Esophagus squamous epithelium (tissue), 5 donors: Measurements from ENCODE around the gene DVL1. TPM values are rescaled to one million over a fixed set of nuclear protein-coding genes. Genes with fewer than 3 reads are reported as not detected.

Experiments used
- DNase-seq: peaks from one replicate; lab custom pipeline; 2025; lab: John Stamatoyannopoulos, UW
- H3K27ac ChIP-seq, 4 donors: fragments of 200-600 bp; sonication (generic); one replicate each; pipeline ENCODE4 v1.5.1; 2016 to 2019; ENCODE audit warnings: mild to moderate bottlenecking in 1 of 4
- H3K27me3 ChIP-seq, 4 donors: fragments of 200-600 bp; sonication (generic); 1 replicate in 3 of 4; 2 replicates in 1 of 4; pipeline versions ENCODE4 v1.5.1 to v1.6.0; 2017 to 2021; ENCODE audit warnings: antibody characterized with exemption in 1 of 4
- H3K36me3 ChIP-seq, 3 donors: fragments of 200-600 bp; sonication (generic); one replicate each; pipeline ENCODE4 v1.5.1; 2016 to 2019
- H3K4me1 ChIP-seq, 3 donors: fragments of 200-600 bp; sonication (generic); one replicate each; pipeline ENCODE4 v1.5.1; 2017 to 2019
- H3K4me3 ChIP-seq, 4 donors: fragments of 200-600 bp; sonication (generic); 1 replicate in 3 of 4; 2 replicates in 1 of 4; pipeline ENCODE4 v1.5.1; 2016 to 2019; ENCODE audit warnings: mild to moderate bottlenecking in 2 of 4, moderate library complexity in 1 of 4
- H3K9me3 ChIP-seq, 3 donors: fragments of 200-600 bp; sonication (generic); one replicate each; pipeline ENCODE4 v1.5.1; 2016 to 2019
- CTCF ChIP-seq, 6 experiments: fragments of 450-650 bp in 4 of 6; fragments of 200-600 bp in 2 of 6; sonication (generic) in 2 of 6; IDR thresholded peaks; one replicate each; pipeline ENCODE4 v1.5.1; 2016 to 2019; ENCODE audit warnings: antibody characterized with exemption in 6 of 6, mild to moderate bottlenecking in 4 of 6, moderate library complexity in 4 of 6
- POLR2A ChIP-seq, 4 donors: fragments of 450-650 bp; IDR thresholded peaks; one replicate each; pipeline ENCODE4 v1.6.1; 2017; ENCODE audit warnings: antibody characterized with exemption in 4 of 4, mild to moderate bottlenecking in 4 of 4, moderate library complexity in 3 of 4
- WGBS, 2 donors: methylation state at CpG; one replicate each; pipeline ENCODE4 v1.1.5; 2018; 5-methylcytosine and 5-hydroxymethylcytosine counted together
- intact Hi-C: fragments of 100-400 bp; cut with DNase I; formaldehyde crosslinking; loops from one replicate; pipeline ENCODE4 v1.15.0; 2022
- total RNA-seq, 4 donors: library from RNA; depleted of rRNA; stranded (reverse); fragments of >200 nt; gene quantifications; one replicate each; pipeline ENCODE4 v1.1.0, GENCODE V29; 2016
- donor health status: DM: yes; HTN: yes; CAD: no.

The DVL1 gene
- total RNA-seq, 4 donors from 2014 or later, result 63.5 to 111 (median 88.0) TPM

- intact Hi-C loops, result no loop called here
- no peaks in the 10 kb centered on the region for H3K36me3 ChIP-seq
- H3K27me3 ChIP-seq, result peaks cover 0 to 60% (median under 1%) of the 10 kb centered on the region in 4 donors
- H3K9me3 ChIP-seq, result no peaks in the 10 kb centered on the region
- DNase-seq, result no peak
- H3K4me3 ChIP-seq, result no peak overlapping the region
- WGBS, 2 donors, result 77 to 80% methylated on average over 14 of the region's 20 CpGs
- peak overlapping the region; percentile 65 to 92 (median 85) for H3K27ac ChIP-seq
- TF ChIP-seq POLR2A (IDR thresholded peaks at IDR 0.05) (no peak), CTCF (IDR thresholded peaks at IDR 0.05) (no peak)
- H3K4me1 ChIP-seq, result peaks cover 23 to 67% (median 37%) of the 10 kb centered on the region in 3 donors
Observed at GRCh38 chr1:1360506-1361169, 11.4 kb upstream of the DVL1 start.

GRCh38 chr1:1359664-1360468 is 10.6 kb upstream of the DVL1 start:
- Histone ChIP-seq H3K4me1 (peaks cover 31 to 75% (median 37%) of the 10 kb centered on the region in 3 donors), H3K27ac (peak overlapping the region; percentile 65 to 92 (median 85)), H3K4me3 (peak overlapping the region in 1 of 4 donors; percentile 12), H3K9me3 (no peaks in the 10 kb centered on the region), H3K36me3 (no peaks in the 10 kb centered on the region), H3K27me3 (peaks cover 0 to 68% (median 4%) of the 10 kb centered on the region in 4 donors)
- DNase-seq, result no peak
- WGBS, 2 donors, result 30 to 43% methylated on average over 6 to 7 of the region's 28 CpGs
- intact Hi-C loops, result no loop called here
- no peak for TF ChIP-seq CTCF (IDR thresholded peaks at IDR 0.05)
- no peak for TF ChIP-seq POLR2A (IDR thresholded peaks at IDR 0.05)

- Histone ChIP-seq H3K36me3 (peaks cover 0 to 3% (median 0%) of the 10 kb centered on the region in 3 donors), H3K4me3 (peak overlapping the region in 1 of 4 donors; percentile 61), H3K4me1 (peaks cover 35 to 81% (median 37%) of the 10 kb centered on the region in 3 donors), H3K27me3 (peaks cover 0 to 73% (median 6%) of the 10 kb centered on the region in 4 donors), H3K9me3 (no peaks in the 10 kb centered on the region), H3K27ac (peak overlapping the region; percentile 65 to 92 (median 85))
- no peak for DNase-seq
- WGBS, 2 donors, result 80% methylated on average over 1 to 2 of the region's 6 CpGs
- intact Hi-C loops, result no loop called here
- TF ChIP-seq CTCF (IDR thresholded peaks at IDR 0.05), result no peak
- no peak for TF ChIP-seq POLR2A (IDR thresholded peaks at IDR 0.05)
Observed at GRCh38 chr1:1359308-1359663, 10.1 kb upstream of the DVL1 start.

GRCh38 chr1:1358433-1359271 is 9.4 kb upstream of the DVL1 start, which contains the start of gene MXRA8:
Gene MXRA8, minus strand, starts transcription at chr1:1358555. Its CDS starts 51 bp downstream, at chr1:1358504.
- no peaks in the 10 kb centered on the region for H3K9me3 ChIP-seq
- H3K4me1 ChIP-seq, result peaks cover 42 to 87% (median 44%) of the 10 kb centered on the region in 3 donors
- H3K36me3 ChIP-seq, result peaks cover 0 to 3% (median 0%) of the 10 kb centered on the region in 3 donors
- no peak for DNase-seq
- TF ChIP-seq CTCF (IDR thresholded peaks at IDR 0.05), result no peak
- peak in 1 of 4 donors; percentile 35 for TF ChIP-seq POLR2A (IDR thresholded peaks at IDR 0.05)
- intact Hi-C loops, result no loop called here
- peaks cover 0 to 80% (median 9%) of the 10 kb centered on the region in 4 donors for H3K27me3 ChIP-seq
- H3K27ac ChIP-seq, result peak within 1 kb of the TSS; percentile 65 to 92 (median 85)
- peak within 1 kb of the TSS; percentile 16 to 61 (median 46) for H3K4me3 ChIP-seq
- WGBS, 2 donors, result 0% methylated on average over 2 of the region's 29 CpGs; no CpG with 5 or more reads in 1 of the 2 donors
